IPS-15b (cell line): ENCODE data around the gene C16orf92.
A peak's percentile ranks its signal among the peaks of the same experiment; 100 is the strongest.

ENCODE experiments used
- H3K27me3 ChIP-seq: one replicate; pipeline ENCODE4 v1.6.1; 2013; ENCODE audit warnings: low read length; ENCODE audit not compliant: control insufficient read depth, insufficient read depth
- H3K36me3 ChIP-seq: one replicate; pipeline ENCODE4 v1.6.1; 2013; ENCODE audit warnings: low read length; ENCODE audit not compliant: control insufficient read depth, insufficient read depth
- H3K4me1 ChIP-seq: one replicate; pipeline ENCODE4 v1.6.1; 2013; ENCODE audit warnings: mild to moderate bottlenecking, low read length; ENCODE audit not compliant: control insufficient read depth, insufficient read depth
- H3K4me3 ChIP-seq: one replicate; pipeline ENCODE4 v1.5.1; 2013; ENCODE audit warnings: low read depth, low read length
- H3K9ac ChIP-seq: one replicate; pipeline ENCODE4 v1.6.1; 2013; ENCODE audit warnings: low read depth, mild to moderate bottlenecking, low read length
- H3K9me3 ChIP-seq: one replicate; pipeline ENCODE4 v1.6.1; 2013; ENCODE audit warnings: mild to moderate bottlenecking, low read length; ENCODE audit not compliant: control insufficient read depth, insufficient read depth

Gene C16orf92

GRCh38 chr16:30022887-30023286 is at the start of gene C16orf92:
C16orf92 (plus strand) TSS chr16:30023198; CDS start chr16:30023341, 143 bp downstream.
- H3K9me3 ChIP-seq = no peaks in the 10 kb centered on the region
- no peaks in the 10 kb centered on the region for H3K27me3 ChIP-seq
- H3K4me3 ChIP-seq = no peak within 1 kb of the TSS
- H3K4me1 ChIP-seq = no peaks in the 10 kb centered on the region
- peak within 1 kb of the TSS; percentile 24 for H3K9ac ChIP-seq
- peaks cover 11% of the 10 kb centered on the region for H3K36me3 ChIP-seq

GRCh38 chr16:29973384-29974246 is 49.4 kb upstream of the C16orf92 start, which contains the start of gene TAOK2:
TAOK2 (plus strand) TSS chr16:29973868; CDS start chr16:29977773, 3,905 bp downstream.
- Histone ChIP-seq H3K9ac (peak within 1 kb of the TSS; percentile 60), H3K36me3 (peaks cover 14% of the 10 kb centered on the region), H3K4me1 (peaks cover 16% of the 10 kb centered on the region), H3K4me3 (peak within 1 kb of the TSS; percentile 59), H3K27me3 (peaks cover 12% of the 10 kb centered on the region), H3K9me3 (peaks cover 10% of the 10 kb centered on the region)

DNA sequence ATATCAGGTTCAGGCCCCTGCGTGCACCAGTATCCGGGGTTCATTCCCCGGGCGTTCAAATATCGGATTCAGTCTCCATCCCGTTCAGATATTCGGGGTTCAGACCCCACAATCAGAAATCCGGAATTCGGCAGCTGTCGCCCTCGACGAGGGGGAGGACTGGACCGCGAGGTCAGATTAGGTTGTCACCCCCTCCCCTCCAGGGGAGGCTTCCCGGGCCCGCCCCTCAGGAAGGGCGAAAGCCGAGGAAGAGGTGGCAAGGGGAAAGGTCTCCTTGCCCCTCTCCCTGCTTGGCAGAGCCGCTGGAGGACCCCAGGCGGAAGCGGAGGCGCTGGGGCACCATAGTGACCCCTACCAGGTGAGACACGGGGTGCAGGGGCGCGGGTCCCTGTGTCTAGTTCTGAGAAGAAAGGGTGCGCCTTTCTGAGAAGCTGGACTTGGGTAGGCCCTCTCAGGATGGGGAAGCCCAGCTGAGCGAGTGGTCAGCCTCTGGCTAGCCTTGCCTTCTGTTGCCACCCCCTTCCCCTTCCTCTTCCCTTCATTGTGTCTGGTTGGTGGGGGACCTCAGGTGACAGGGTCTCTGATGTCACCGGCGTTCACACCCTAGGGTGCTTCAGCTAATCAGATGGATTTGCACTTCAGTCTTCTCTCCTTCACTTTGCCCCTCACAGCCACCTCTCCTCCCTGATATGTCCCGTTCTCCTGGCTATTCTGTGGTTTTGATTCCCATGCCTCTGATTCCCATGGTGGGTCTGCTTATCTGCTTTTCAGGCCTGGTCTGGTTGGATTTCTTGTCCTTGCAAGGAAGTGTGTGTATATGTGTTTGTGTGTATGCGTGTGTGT is 48.5 kb upstream of the C16orf92 start:
- peaks cover 23% of the 10 kb centered on the region for H3K36me3 ChIP-seq
- H3K4me1 ChIP-seq = peaks cover 16% of the 10 kb centered on the region

GRCh38 chr16:29975134-29975538 is 47.9 kb upstream of the C16orf92 start:
- Histone ChIP-seq H3K4me1 (peaks cover 16% of the 10 kb centered on the region), H3K9me3 (peaks cover 10% of the 10 kb centered on the region), H3K9ac (peak overlapping the region; percentile 26), H3K4me3 (peak overlapping the region; percentile 59), H3K27me3 (peaks cover 12% of the 10 kb centered on the region), H3K36me3 (peaks cover 29% of the 10 kb centered on the region)

More for the DNA sequence above, 48.5 kb upstream of the C16orf92 start:
- peak overlapping the region; percentile 60 for H3K9ac ChIP-seq
- H3K27me3 ChIP-seq = peaks cover 12% of the 10 kb centered on the region
- H3K9me3 ChIP-seq = peaks cover 10% of the 10 kb centered on the region
- H3K4me3 ChIP-seq = peak overlapping the region; percentile 59

GRCh38 chr16:29975811-29976511 is 47.0 kb upstream of the C16orf92 start:
- peak overlapping the region; percentile 59 for H3K4me3 ChIP-seq
- H3K9me3 ChIP-seq = peaks cover 10% of the 10 kb centered on the region
- peaks cover 12% of the 10 kb centered on the region for H3K27me3 ChIP-seq
- peak overlapping the region; percentile 47 for H3K9ac ChIP-seq
- H3K36me3 ChIP-seq = peaks cover 32% of the 10 kb centered on the region
- H3K4me1 ChIP-seq = peaks cover 16% of the 10 kb centered on the region

- Histone ChIP-seq H3K9ac (no peak overlapping the region), H3K36me3 (peaks cover 36% of the 10 kb centered on the region), H3K4me3 (no peak overlapping the region), H3K4me1 (peaks cover 16% of the 10 kb centered on the region), H3K27me3 (peaks cover 6% of the 10 kb centered on the region), H3K9me3 (peaks cover 10% of the 10 kb centered on the region)
Measured at GRCh38 chr16:29977063-29977825, 45.8 kb upstream of the C16orf92 start.

GRCh38 chr16:29978081-29978480 is 44.9 kb upstream of the C16orf92 start:
- Histone ChIP-seq H3K4me1 (peaks cover 16% of the 10 kb centered on the region), H3K27me3 (no peaks in the 10 kb centered on the region), H3K9ac (no peak overlapping the region), H3K36me3 (peaks cover 44% of the 10 kb centered on the region), H3K9me3 (peaks cover 2% of the 10 kb centered on the region), H3K4me3 (no peak overlapping the region)

DNA sequence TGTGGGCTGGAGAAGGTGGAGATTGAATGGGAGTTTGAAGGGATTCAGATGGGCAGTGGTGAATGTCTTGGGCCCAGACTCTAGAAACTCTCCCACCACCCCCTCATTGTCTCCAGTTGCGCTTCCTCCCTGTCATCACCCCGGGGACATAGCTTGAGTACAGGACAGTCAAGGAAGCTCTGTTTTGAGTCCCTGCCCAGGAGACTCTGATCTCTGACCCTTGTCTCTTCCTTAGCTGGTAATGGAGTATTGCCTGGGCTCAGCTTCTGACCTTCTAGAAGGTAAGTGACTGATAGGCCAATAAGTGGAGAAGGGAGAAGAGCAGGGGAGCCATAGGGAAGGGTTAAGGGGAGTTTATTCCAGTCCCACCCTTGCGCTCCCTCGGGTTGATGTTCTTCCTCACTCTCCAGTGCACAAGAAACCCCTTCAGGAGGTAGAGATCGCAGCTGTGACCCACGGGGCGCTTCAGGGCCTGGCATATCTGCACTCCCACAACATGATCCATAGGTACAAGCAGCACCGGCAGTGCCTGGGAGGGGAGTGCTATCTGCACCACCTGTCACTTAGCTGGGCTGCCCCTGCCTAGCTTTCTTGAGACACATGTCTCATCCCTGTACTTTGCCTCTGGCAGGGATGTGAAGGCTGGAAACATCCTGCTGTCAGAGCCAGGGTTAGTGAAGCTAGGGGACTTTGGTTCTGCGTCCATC is 44.3 kb upstream of the C16orf92 start:
- peaks cover 51% of the 10 kb centered on the region for H3K36me3 ChIP-seq
- H3K9me3 ChIP-seq = no peaks in the 10 kb centered on the region
- peaks cover 16% of the 10 kb centered on the region for H3K4me1 ChIP-seq
- H3K9ac ChIP-seq = no peak overlapping the region
- H3K27me3 ChIP-seq = no peaks in the 10 kb centered on the region
- no peak overlapping the region for H3K4me3 ChIP-seq

GRCh38 chr16:29982560-29983419 is 40.2 kb upstream of the C16orf92 start:
- Histone ChIP-seq H3K4me1 (no peaks in the 10 kb centered on the region), H3K4me3 (no peak overlapping the region), H3K9me3 (no peaks in the 10 kb centered on the region), H3K27me3 (no peaks in the 10 kb centered on the region), H3K36me3 (peaks cover 82% of the 10 kb centered on the region), H3K9ac (no peak overlapping the region)
